ENCODE measurements around the gene TET3.

DNA sequence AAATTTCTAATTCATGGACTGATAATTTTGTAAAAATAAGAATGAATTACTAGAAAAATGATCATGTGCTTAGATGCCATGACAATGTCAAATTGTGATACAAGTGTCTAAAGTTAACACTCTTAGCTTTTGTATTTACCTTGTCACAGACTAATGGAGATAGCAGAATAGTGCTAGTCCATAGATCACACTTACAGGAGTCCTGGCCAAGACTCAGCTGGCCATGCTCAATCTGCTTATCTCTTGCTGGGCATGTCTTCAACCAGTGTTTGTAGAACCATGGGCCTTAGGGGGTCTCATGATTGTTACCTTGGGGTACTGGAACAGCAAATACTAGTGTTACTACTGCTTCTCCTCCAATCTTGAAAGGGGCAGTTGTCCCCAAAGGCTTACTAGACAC is 44.0 kb downstream of the TET3 start:
- TF ChIP-seq, protein P1, sequence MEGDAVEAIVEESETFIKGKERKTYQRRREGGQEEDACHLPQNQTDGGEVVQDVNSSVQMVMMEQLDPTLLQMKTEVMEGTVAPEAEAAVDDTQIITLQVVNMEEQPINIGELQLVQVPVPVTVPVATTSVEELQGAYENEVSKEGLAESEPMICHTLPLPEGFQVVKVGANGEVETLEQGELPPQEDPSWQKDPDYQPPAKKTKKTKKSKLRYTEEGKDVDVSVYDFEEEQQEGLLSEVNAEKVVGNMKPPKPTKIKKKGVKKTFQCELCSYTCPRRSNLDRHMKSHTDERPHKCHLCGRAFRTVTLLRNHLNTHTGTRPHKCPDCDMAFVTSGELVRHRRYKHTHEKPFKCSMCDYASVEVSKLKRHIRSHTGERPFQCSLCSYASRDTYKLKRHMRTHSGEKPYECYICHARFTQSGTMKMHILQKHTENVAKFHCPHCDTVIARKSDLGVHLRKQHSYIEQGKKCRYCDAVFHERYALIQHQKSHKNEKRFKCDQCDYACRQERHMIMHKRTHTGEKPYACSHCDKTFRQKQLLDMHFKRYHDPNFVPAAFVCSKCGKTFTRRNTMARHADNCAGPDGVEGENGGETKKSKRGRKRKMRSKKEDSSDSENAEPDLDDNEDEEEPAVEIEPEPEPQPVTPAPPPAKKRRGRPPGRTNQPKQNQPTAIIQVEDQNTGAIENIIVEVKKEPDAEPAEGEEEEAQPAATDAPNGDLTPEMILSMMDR (IDR thresholded peaks at IDR 0.05): no peak
- TF ChIP-seq POLR2A (IDR thresholded peaks at IDR 0.05): no peak
